IPS DF 6.9 (cell line): ENCODE results near the gene BACH2.

Experiments
- DNase-seq: peaks from one replicate; pipeline ENCODE4 v3.0.0-alpha.2; 2013; ENCODE audit warnings: low read depth, low spot score
- H3K27ac ChIP-seq: one replicate; pipeline ENCODE4 v1.5.1; 2013; ENCODE audit warnings: low read length, control low read depth
- H3K27me3 ChIP-seq: 2 replicates; pipeline ENCODE4 v1.6.1; 2013; ENCODE audit warnings: mild to moderate bottlenecking, low read length; ENCODE audit not compliant: control insufficient read depth, insufficient read depth
- H3K36me3 ChIP-seq: 2 replicates; pipeline ENCODE4 v1.6.1; 2013; ENCODE audit warnings: low read length; ENCODE audit not compliant: control insufficient read depth, insufficient read depth
- H3K4me1 ChIP-seq: 2 replicates; pipeline ENCODE4 v1.6.1; 2013; ENCODE audit warnings: low read length; ENCODE audit not compliant: control insufficient read depth, insufficient read depth
- H3K4me3 ChIP-seq: 2 replicates; pipeline ENCODE4 v1.5.1; 2013; ENCODE audit warnings: mild to moderate bottlenecking, low read length
- H3K9me3 ChIP-seq: 2 replicates; pipeline ENCODE4 v1.6.1; 2013; ENCODE audit warnings: low read length, inconsistent platforms; ENCODE audit not compliant: control insufficient read depth, insufficient read depth
- WGBS: extraction: QIAGEN DNeasy Blood & Tissue Kit; methylation state at CpG from one replicate; pipeline ENCODE4 v1.1.7; 2013; ENCODE audit warnings: mixed read lengths, missing lambda C conversion rate; ENCODE audit not compliant: insufficient read length, insufficient coverage; 5-methylcytosine and 5-hydroxymethylcytosine counted together

The BACH2 gene

DNA sequence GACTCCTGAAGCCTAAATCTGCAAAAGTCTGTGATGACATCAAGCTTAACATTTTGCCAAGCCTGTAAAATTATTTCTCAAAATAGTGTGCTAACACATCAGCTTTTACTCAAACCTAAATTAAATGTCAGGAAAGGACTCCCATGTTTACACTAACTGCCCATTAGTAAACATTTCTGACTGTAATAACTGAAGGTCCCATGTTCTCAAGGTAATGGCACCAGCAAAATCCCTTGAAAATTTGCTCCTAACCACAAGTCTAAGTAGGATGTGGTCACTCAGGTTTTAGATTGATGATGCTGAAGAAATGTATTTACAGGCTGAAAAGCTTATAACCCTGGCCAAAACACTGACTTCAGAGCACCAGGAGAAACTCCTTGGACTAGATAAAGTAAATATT is 33.0 kb downstream of the BACH2 start:
- Histone ChIP-seq H3K27ac (no peak overlapping the region), H3K4me3 (no peak overlapping the region), H3K4me1 (no peaks in the 10 kb centered on the region), H3K36me3 (no peaks in the 10 kb centered on the region), H3K27me3 (no peaks in the 10 kb centered on the region), H3K9me3 (no peaks in the 10 kb centered on the region)
- no peak for DNase-seq

DNA sequence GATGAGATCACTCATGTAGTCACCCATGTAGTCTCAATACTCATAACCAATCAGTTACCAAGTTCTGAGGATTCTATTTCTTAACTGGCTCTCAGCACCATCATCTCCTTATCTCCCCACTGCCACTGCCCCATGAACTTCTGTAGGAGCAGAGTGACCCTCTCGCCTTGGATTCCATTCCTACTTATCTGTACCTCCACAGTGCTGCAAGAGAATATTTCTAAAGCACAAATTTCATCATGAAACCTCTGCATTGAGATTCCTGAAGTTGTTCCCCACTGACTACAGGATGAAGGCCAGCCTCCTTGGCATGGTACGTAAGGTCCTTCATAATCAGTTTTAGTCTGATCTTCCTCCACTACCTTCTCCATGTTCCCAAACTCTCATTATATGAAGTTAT is 34.8 kb downstream of the BACH2 start:
- H3K27me3 ChIP-seq: no peaks in the 10 kb centered on the region
- no peaks in the 10 kb centered on the region for H3K4me1 ChIP-seq
- H3K36me3 ChIP-seq: no peaks in the 10 kb centered on the region
- no peaks in the 10 kb centered on the region for H3K9me3 ChIP-seq
- H3K27ac ChIP-seq: no peak overlapping the region
- no peak for DNase-seq
- H3K4me3 ChIP-seq: no peak overlapping the region
- WGBS: no CpG with 5 or more reads among the region's 2 CpGs

DNA sequence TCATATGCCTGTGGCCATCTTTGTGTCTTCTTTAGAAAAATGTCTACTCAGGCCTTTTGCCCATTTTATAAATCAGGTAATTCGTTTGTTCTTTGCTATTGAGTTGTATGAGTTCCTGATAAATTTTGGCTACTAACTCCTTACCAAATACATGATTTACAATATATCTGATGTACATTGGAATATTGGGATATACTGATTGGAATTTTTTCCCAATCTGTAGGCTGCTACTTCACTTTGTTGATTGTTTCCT is 39.2 kb downstream of the BACH2 start:
- H3K4me3 ChIP-seq: no peak overlapping the region
- H3K9me3 ChIP-seq: no peaks in the 10 kb centered on the region
- DNase-seq: no peak
- no peak overlapping the region for H3K27ac ChIP-seq
- no peaks in the 10 kb centered on the region for H3K27me3 ChIP-seq
- WGBS: no CpG with 5 or more reads among the region's 1 CpG
- no peaks in the 10 kb centered on the region for H3K36me3 ChIP-seq
- no peaks in the 10 kb centered on the region for H3K4me1 ChIP-seq

DNA sequence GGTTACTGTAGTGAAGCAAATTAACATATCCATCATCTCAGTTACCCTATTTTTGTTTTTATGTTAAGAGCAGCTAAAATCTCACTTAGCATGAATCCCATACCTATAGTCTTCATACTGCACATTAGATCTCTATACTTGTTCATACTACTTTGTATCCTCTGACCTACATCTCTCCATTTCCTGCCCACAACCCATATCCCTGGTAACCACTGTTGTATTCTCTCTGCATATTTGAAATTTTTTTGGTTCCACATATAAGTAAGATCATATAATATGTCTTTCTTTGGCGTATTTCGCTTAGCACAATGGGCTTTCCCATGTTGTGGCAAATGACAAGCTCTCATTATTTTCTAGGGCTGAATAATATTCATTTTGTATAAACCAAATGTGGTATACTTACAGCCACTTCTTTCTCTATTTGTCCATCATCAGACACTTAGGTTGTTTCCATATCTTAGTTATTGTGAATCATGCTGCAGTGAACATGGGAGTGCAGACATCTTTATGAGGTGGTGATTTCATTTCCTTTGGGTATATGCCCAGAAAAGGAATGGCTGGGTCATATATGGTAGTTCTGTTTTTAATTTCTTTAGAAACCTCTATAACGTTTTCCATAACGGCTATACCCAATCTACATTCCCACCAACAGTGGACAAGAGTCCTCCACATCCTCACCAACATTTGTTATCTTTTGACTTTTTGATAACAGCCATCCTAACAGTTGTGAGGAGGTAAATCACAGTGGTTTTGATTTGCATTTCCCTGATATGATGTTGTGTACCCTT is 39.8 kb downstream of the BACH2 start:
- H3K27ac ChIP-seq: no peak overlapping the region
- DNase-seq: no peak
- H3K4me3 ChIP-seq: no peak overlapping the region
- no peaks in the 10 kb centered on the region for H3K4me1 ChIP-seq
- no peaks in the 10 kb centered on the region for H3K27me3 ChIP-seq
- no peaks in the 10 kb centered on the region for H3K9me3 ChIP-seq
- no CpG with 5 or more reads among the region's 4 CpGs for whole genome bisulfite sequencing
- no peaks in the 10 kb centered on the region for H3K36me3 ChIP-seq

DNA sequence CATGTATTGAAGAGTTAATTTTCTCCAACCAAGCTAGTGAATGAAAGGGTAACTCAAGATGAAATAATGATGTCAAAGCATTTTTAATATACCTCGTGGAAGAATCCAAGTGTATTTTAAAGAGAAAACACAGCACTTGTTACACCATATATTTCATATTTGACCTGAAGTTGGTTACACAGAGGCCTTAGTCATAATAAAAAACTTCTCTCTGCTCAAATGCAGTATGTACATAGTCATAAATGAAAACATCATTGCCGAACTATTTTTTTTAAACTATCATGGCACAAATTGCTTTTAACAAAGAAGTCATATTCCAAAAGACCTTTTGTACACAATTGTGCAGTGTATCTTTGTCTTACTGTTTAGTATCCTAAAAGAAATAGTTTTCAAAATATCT is 43.0 kb downstream of the BACH2 start:
- H3K36me3 ChIP-seq: no peaks in the 10 kb centered on the region
- no CpG with 5 or more reads among the region's 2 CpGs for WGBS
- H3K4me1 ChIP-seq: no peaks in the 10 kb centered on the region

DNA sequence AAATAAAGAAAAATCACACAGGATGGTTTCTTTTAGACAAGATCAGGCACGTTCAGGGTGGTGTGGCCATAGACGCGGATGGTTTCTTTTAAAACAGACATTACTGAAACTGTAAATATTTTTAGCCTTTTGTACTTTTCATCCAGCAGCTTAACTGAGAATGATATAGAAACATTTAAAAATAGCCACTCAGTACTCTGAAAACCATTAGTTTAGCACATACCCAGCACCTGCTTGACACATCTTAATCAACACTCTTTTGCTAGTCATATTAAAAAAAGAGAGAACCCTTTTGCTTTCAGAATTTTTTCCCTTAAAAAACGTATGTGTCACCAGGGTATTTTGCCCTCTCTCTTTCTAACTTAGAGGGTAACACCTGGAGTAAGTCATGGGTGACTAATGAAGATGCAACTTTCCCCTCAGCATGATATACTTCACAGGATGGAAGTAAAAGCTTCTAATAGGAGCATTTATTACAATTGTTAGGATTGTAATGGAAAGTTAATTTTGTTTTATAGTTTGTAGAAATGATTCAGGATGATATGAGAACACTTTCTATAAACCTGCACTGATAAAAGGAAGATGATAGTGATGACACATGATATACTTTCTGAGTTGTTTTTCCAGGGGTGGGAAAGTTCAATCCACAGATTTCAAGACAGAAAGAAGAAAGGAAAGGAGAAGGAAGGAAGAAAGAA is 45.2 kb downstream of the BACH2 start:
- DNase-seq: no peak
- no peak overlapping the region for H3K27ac ChIP-seq
- no CpG with 5 or more reads among the region's 4 CpGs for WGBS
- H3K27me3 ChIP-seq: no peaks in the 10 kb centered on the region
- no peaks in the 10 kb centered on the region for H3K36me3 ChIP-seq
- no peaks in the 10 kb centered on the region for H3K4me1 ChIP-seq
- no peaks in the 10 kb centered on the region for H3K9me3 ChIP-seq
- H3K4me3 ChIP-seq: no peak overlapping the region

More for the DNA sequence above, 43.0 kb downstream of the BACH2 start:
- Histone ChIP-seq H3K27me3 (no peaks in the 10 kb centered on the region), H3K4me3 (no peak overlapping the region), H3K27ac (no peak overlapping the region), H3K9me3 (no peaks in the 10 kb centered on the region)
- DNase-seq: no peak

DNA sequence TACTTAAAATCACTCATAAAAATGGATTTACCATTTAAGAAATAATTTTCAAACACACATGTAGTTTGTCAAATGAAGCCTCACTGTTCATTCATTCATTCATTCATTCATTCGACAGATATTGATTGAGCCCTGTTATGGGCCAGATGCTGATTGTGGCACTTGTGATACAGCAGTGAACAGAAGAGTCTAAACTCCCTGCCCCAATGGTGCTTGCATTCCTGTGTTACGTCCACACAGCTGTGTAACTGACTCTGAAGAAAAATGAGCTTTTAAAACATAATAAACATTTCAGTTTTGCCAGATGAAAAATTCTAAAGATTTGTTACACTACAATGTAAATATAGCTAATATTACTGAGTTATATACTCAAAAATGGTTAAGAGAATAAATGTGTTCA is 46.2 kb downstream of the BACH2 start:
- H3K9me3 ChIP-seq: no peaks in the 10 kb centered on the region
- H3K36me3 ChIP-seq: no peaks in the 10 kb centered on the region
- DNase-seq: no peak
- WGBS: no CpG with 5 or more reads among the region's 2 CpGs
- no peaks in the 10 kb centered on the region for H3K4me1 ChIP-seq
- no peak overlapping the region for H3K27ac ChIP-seq
- no peaks in the 10 kb centered on the region for H3K27me3 ChIP-seq
- no peak overlapping the region for H3K4me3 ChIP-seq

DNA sequence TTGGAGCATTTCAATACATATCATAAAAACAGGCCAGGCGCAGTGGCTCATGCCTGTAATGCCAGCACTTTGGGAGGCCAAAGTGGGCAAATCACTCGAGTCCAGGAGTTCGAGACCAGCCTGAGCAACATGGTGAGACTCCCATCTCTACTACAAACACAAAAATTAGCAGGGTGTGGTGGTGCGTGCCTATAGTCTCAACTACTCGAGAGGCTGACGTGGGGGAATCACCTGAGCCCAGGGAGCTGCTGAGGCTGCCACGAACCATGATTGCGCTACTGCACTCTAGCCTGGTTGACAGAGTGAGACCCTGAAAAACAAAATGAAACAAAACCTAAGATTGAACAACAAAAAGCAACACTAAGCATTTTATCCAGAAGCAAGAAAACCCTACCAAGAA is 47.2 kb downstream of the BACH2 start:
- H3K36me3 ChIP-seq: no peaks in the 10 kb centered on the region
- no peak overlapping the region for H3K4me3 ChIP-seq
- no CpG with 5 or more reads among the region's 8 CpGs for WGBS
- H3K27ac ChIP-seq: no peak overlapping the region
- DNase-seq: no peak
- no peaks in the 10 kb centered on the region for H3K4me1 ChIP-seq
- H3K27me3 ChIP-seq: no peaks in the 10 kb centered on the region
- H3K9me3 ChIP-seq: peaks cover under 1% of the 10 kb centered on the region; the same call in 1 of the 2 replicates

DNA sequence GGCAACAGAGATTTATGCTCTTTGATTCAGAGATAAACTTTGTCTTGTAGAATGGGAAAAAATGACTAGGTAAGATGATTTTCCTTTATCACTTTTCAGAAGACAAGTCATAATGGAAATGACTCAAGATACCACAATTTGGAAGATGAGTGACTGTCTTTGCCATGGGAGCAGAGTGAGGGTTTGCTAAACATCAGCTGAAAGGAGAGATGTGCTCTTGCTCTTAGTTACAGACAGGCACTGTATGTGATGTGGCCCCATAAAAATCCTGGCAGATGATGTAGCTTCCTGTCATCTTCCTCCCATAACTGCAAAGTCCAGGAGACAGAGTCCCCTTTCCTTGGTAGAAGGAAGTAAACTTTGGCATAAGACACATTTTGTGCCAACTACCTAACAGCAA is 47.6 kb downstream of the BACH2 start:
- no peak for DNase-seq
- Histone ChIP-seq H3K36me3 (no peaks in the 10 kb centered on the region), H3K9me3 (peaks cover 1% of the 10 kb centered on the region; the same call in 1 of the 2 replicates), H3K4me1 (no peaks in the 10 kb centered on the region), H3K27ac (no peak overlapping the region), H3K4me3 (no peak overlapping the region), H3K27me3 (no peaks in the 10 kb centered on the region)

DNA sequence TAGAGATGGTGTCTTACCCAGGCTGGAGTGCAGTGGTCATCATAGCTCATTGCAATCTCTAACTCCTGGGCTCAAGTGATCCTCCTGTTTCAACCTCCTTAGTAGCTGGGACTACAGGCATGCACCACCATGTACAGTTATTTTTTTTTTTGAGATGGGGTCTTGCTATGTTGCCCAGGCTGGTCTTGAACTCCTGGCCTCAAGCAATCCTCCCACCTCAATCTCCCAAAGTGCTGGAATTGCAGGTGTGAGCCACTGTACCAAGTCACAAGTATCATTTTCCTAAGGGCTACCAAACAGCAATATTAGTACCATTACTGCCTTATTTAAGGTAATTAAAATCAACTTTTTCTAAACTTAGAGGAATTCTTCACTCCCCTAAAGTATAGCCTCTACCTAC is 49.4 kb downstream of the BACH2 start:
- Histone ChIP-seq H3K36me3 (no peaks in the 10 kb centered on the region), H3K27ac (no peak overlapping the region), H3K9me3 (peaks cover 1% of the 10 kb centered on the region; the same call in 1 of the 2 replicates), H3K4me1 (no peaks in the 10 kb centered on the region), H3K4me3 (no peak overlapping the region), H3K27me3 (no peaks in the 10 kb centered on the region)
- DNase-seq: no peak

DNA sequence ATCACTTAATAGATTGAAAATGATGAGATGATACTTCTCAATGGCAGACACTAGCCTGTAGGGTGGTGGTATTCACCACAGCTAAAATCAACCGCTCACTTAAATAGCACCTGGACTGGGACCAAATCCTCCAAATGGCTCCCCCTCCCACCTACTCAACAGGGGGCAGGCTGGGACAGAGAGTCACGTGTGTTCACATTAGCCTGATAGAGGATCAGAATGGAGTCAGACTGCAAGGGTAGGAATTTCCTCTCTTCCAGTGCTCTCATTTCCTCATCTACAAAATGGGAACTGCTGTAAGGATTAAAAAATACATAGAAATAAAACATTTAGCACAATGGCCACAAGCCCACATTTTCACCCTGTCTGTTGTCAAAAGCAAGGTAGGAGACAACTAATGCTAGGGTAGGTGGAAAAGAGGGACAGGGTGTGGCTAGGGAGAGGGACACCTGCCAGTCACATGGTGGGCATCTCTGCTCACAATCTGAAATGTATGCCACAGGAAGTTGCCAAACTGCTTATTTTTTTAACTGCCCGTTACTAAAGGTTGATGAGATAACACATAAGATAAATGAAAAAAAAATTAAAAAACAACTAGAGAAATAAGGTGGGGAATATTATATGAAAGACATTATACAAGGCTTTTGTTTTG is 55.3 kb downstream of the BACH2 start:
- no peak for DNase-seq
- WGBS: no CpG with 5 or more reads among the region's 3 CpGs
- Histone ChIP-seq H3K27ac (no peak overlapping the region), H3K27me3 (no peaks in the 10 kb centered on the region), H3K4me3 (no peak overlapping the region), H3K36me3 (no peaks in the 10 kb centered on the region), H3K4me1 (no peaks in the 10 kb centered on the region), H3K9me3 (peaks cover 1% of the 10 kb centered on the region; the same call in 1 of the 2 replicates)
